Measurements from ENCODE around the gene COA1. TPM values are rescaled to one million over a fixed set of nuclear protein-coding genes. Genes with fewer than 3 reads are reported as not detected.

COA1 gene
- total RNA-seq, 1 donor from 2014 or later = 93.7 TPM

DNA sequence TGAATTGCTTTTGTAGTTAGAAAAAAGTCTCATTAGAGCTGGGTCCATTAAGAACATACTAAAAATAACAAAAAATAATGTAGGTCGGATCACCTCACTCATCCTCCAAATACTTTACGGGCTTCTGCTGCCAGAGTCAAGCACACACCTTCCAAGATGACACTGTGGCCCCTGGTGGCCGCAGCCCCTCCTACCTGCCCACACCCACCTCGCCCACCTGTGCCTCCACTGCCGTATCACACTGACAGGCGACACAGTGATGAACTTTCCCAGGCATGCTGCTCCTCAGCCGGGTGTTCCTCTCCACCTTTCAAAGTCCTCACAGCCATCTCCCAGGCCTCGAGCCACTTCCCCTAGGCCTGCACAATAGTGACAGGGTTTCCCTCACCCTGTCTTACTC lies 85.5 kb downstream of the COA1 start:
- DNase-seq (ENCODE audit: low spot score in 2 of 2, unreplicated experiment in 2 of 2) = no peak
- Mint-ChIP-seq H3K27ac (no peak overlapping the region), H3K9me3 (no peaks in the 10 kb centered on the region), H3K4me1 (peaks cover 40% of the 10 kb centered on the region), H3K36me3 (peaks cover 30% of the 10 kb centered on the region), H3K4me3 (no peak overlapping the region), H3K27me3 (ENCODE audit: low read depth) (no peaks in the 10 kb centered on the region)
- no peak for TF ChIP-seq CTCF (IDR thresholded peaks at IDR 0.05; ENCODE audit: unreplicated experiment)

DNA sequence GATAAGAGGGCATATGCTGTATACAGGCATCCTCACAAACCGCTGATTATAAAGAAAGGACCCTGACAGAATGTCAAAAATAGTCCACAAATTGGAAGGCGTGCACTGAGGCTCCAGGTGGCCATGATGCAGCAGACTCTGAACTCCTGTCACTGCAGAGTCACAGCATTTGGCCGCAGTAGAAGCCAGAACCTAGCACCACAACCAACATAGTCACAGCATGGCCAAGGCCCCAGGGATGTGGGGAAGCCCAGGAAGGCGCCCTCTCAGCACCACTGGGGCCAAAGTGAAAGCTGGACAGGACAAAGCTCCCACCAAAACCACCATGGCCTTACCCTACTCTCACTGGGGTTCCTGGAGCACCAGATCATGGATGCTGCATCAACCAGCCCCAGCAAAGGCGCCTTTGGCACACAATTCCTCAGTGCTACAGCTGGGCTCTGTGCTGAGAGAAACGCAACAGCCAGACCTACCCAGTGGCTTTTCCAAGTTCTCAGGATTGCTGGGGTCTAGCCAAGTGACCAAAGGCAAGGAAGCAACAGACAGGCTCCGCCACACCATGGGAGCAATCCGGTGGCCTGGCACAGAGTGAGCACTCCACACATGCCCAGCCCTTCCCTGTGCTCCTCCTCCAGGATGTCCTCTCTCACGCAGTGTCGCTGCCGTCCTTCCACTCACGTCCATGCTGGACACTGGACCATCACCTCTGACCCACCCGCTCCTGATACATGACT lies 86.3 kb downstream of the COA1 start:
- peaks cover 35% of the 10 kb centered on the region for H3K4me1 Mint-ChIP-seq
- H3K36me3 Mint-ChIP-seq = peaks cover 31% of the 10 kb centered on the region
- H3K27ac Mint-ChIP-seq = no peak overlapping the region
- no peak for DNase-seq (ENCODE audit: low spot score in 2 of 2, unreplicated experiment in 2 of 2)
- no peaks in the 10 kb centered on the region for H3K9me3 Mint-ChIP-seq
- TF ChIP-seq CTCF (IDR thresholded peaks at IDR 0.05; ENCODE audit: unreplicated experiment) = no peak
- no peaks in the 10 kb centered on the region for H3K27me3 Mint-ChIP-seq (ENCODE audit: low read depth)
- H3K4me3 Mint-ChIP-seq = no peak overlapping the region

GRCh38 chr7:43640679-43641078 lies 88.6 kb downstream of the COA1 start:
- no peak for TF ChIP-seq CTCF (IDR thresholded peaks at IDR 0.05; ENCODE audit: unreplicated experiment)
- no peak overlapping the region for H3K27ac Mint-ChIP-seq
- H3K4me1 Mint-ChIP-seq = peaks cover 31% of the 10 kb centered on the region
- H3K36me3 Mint-ChIP-seq = peaks cover 38% of the 10 kb centered on the region
- H3K9me3 Mint-ChIP-seq = no peaks in the 10 kb centered on the region
- no peak overlapping the region for H3K4me3 Mint-ChIP-seq
- DNase-seq (ENCODE audit: low spot score in 2 of 2, unreplicated experiment in 2 of 2) = no peak
- no peaks in the 10 kb centered on the region for H3K27me3 Mint-ChIP-seq (ENCODE audit: low read depth)

GRCh38 chr7:43639858-43640491 lies 89.3 kb downstream of the COA1 start:
- Mint-ChIP-seq H3K4me1 (peaks cover 32% of the 10 kb centered on the region), H3K27me3 (ENCODE audit: low read depth) (no peaks in the 10 kb centered on the region), H3K9me3 (no peaks in the 10 kb centered on the region), H3K36me3 (peaks cover 36% of the 10 kb centered on the region), H3K4me3 (no peak overlapping the region), H3K27ac (peak overlapping the region; percentile 74)
- no peak for DNase-seq (ENCODE audit: low spot score in 2 of 2, unreplicated experiment in 2 of 2)
- no peak for TF ChIP-seq CTCF (IDR thresholded peaks at IDR 0.05; ENCODE audit: unreplicated experiment)

GRCh38 chr7:43637114-43637806 lies 92.1 kb downstream of the COA1 start:
- peaks cover 41% of the 10 kb centered on the region for H3K36me3 Mint-ChIP-seq

More at GRCh38 chr7:43637114-43637806, 92.1 kb downstream of the COA1 start:
- peaks cover 32% of the 10 kb centered on the region for H3K4me1 Mint-ChIP-seq
- H3K27ac Mint-ChIP-seq = peak overlapping the region; percentile 47
- H3K27me3 Mint-ChIP-seq (ENCODE audit: low read depth) = no peaks in the 10 kb centered on the region
- H3K4me3 Mint-ChIP-seq = no peak overlapping the region
- no peaks in the 10 kb centered on the region for H3K9me3 Mint-ChIP-seq
- DNase-seq (ENCODE audit: low spot score in 2 of 2, unreplicated experiment in 2 of 2) = no peak
- no peak for TF ChIP-seq CTCF (IDR thresholded peaks at IDR 0.05; ENCODE audit: unreplicated experiment)
